ENCODE measurements around the gene SYT15B.
"Not testable (repeated sequence)": the region's sequence is repeated elsewhere in the genome, so short reads cannot be mapped to it uniquely, and the experiment has no call there.

Gene SYT15B

GRCh38 chr10:47730911-47731310 lies 32.5 kb downstream of the SYT15B start:
- DNase-seq (ENCODE audit: low read depth in 2 of 3, low spot score in 1 of 3) = not testable (repeated sequence)

- not testable (repeated sequence) for DNase-seq (ENCODE audit: low read depth in 2 of 3, low spot score in 1 of 3)
Observed at GRCh38 chr10:47725740-47726139, 37.7 kb downstream of the SYT15B start.

- DNase-seq (ENCODE audit: low read depth in 2 of 3, low spot score in 1 of 3) = not testable (repeated sequence)
Observed at GRCh38 chr10:47725047-47725446, 38.3 kb downstream of the SYT15B start.

- not testable (repeated sequence) for DNase-seq (ENCODE audit: low read depth in 2 of 3, low spot score in 1 of 3)
Observed at GRCh38 chr10:47724119-47724518, 39.3 kb downstream of the SYT15B start.

GRCh38 chr10:47723362-47723761 lies 40.0 kb downstream of the SYT15B start:
- not testable (repeated sequence) for DNase-seq (ENCODE audit: low read depth in 2 of 3, low spot score in 1 of 3)

GRCh38 chr10:47717011-47717769 lies 46.2 kb downstream of the SYT15B start:
- not testable (repeated sequence) for DNase-seq (ENCODE audit: low read depth in 2 of 3, low spot score in 1 of 3)

All from stimulated activated CD4-positive, alpha-beta T cell treated with anti-CD3 and anti-CD28 coated beads, Interleukin-12 subunit alpha, Interleukin-12 subunit beta, amount 100 ng/mL, for 48 hours (primary cell).